H7 (cell line): Measurements from ENCODE around the gene ALDH1A1. TPM values are rescaled to one million over a fixed set of nuclear protein-coding genes. Genes with fewer than 3 reads are reported as not detected.

Source experiments
- DNase-seq: peaks from one replicate; pipeline ENCODE4 v3.0.0; 2012
- H3K27me3 ChIP-seq: 2 replicates; pipeline ENCODE4 v1.6.0; 2011; ENCODE audit warnings: mild to moderate bottlenecking, low read length; ENCODE audit not compliant: control insufficient read depth, insufficient read depth
- H3K36me3 ChIP-seq: replicated peaks from 2 replicates; pipeline ENCODE4 v1.5.1; 2011; ENCODE audit warnings: low read length; ENCODE audit not compliant: control insufficient read depth, insufficient read depth
- H3K4me3 ChIP-seq: 2 replicates; pipeline ENCODE4 v1.5.1; 2011; ENCODE audit warnings: low read depth, mild to moderate bottlenecking, control low read depth, low read length, moderate library complexity; ENCODE audit not compliant: insufficient read depth
- total RNA-seq: library from RNA; depleted of rRNA; stranded (reverse); fragments of >200 nt; shearing (Covaris generic); gene quantifications from 2 replicates; pipeline ENCODE4 v1.2.3, GENCODE V29; 2014

ALDH1A1 gene
- total RNA-seq, 1 experiment from 2014 or later = 1.6 TPM

DNA sequence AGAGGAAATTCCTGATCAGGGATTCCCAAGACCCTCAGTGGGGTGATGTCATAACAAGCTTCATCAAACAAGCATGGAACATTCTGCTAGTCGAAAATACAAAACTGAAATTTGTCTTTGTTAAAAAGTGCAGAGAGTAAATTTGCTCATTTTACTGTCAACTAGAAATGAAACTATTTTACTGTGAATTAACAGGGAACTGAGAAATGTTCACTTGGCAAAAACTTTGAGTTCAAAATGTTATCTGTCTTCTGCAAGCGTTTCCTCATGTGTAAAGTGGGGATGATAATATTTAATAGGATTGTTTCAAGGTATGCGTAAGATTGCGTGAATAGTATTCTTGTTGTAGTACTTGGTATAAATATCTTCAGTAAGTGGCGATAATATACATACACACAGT, 45.4 kb downstream of the ALDH1A1 start:
- Histone ChIP-seq H3K4me3 (no peak overlapping the region), H3K36me3 (no peaks in the 10 kb centered on the region), H3K27me3 (no peaks in the 10 kb centered on the region)
- DNase-seq = no peak

DNA sequence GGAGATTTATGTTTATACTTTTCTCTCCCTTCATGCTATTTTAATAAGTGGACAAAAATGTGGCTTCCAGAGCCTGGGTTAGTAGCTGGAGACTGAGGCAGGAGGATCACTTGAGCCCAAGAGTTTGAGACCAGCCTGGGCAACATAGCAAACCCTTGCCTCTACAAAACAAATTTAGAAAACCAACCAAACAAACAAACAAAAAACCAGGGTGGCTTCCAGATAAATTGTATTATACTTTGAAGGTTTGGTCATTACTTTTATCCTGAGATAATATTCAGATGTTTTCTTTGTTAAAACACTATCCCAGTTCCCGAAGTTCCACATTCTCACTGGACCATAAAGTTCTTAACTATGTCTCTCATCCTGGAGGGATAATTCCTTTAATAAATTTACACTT, 46.0 kb downstream of the ALDH1A1 start:
- Histone ChIP-seq H3K36me3 (no peaks in the 10 kb centered on the region), H3K27me3 (no peaks in the 10 kb centered on the region), H3K4me3 (no peak overlapping the region)
- no peak for DNase-seq

GRCh38 chr9:72905514-72906480, 47.1 kb downstream of the ALDH1A1 start:
- Histone ChIP-seq H3K27me3 (no peaks in the 10 kb centered on the region), H3K36me3 (no peaks in the 10 kb centered on the region)
- DNase-seq = no peak

DNA sequence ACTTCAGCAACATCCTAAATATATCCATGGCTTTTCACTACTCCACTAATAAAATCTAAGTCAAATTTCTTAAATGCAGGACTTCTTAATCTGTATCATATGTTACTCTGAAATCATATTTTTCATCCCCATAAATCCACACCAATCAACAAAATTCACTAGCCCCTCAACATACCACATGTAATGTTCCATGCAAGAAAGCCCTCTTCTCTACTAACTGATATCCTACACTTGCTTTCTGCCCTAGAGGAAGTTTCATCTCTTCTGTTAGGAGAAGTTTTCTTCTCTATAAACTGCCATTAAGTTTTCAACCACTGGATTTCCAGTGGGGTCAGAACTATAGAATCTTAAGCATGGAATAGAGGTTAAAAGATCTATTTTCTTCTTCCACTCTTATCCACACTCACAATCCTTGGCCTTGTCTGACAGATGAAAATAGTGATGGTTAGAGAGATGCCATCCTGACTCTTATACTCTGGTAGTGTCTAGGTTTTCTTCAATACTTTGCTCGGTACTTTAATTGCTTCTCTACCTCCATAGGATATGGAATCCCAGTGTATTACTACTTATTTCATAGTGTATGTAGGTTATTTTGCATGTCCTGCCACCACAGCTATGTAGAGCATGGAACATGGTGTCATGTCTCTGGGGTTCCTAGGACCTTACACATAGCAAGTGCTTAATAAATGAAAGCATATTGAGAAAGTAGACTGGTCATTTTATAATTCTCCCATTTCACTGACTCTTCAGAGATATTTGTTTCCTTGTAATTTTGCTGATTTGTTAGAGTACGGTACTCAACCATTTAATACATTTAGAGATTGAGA, 48.4 kb downstream of the ALDH1A1 start:
- no peaks in the 10 kb centered on the region for H3K27me3 ChIP-seq

More at GRCh38 chr9:72905514-72906480, 47.1 kb downstream of the ALDH1A1 start:
- no peak overlapping the region for H3K4me3 ChIP-seq

GRCh38 chr9:72903103-72903502, 49.8 kb downstream of the ALDH1A1 start:
- no peak overlapping the region for H3K4me3 ChIP-seq
- no peak for DNase-seq
- H3K36me3 ChIP-seq = no peaks in the 10 kb centered on the region
- no peaks in the 10 kb centered on the region for H3K27me3 ChIP-seq

More for the DNA sequence above, 48.4 kb downstream of the ALDH1A1 start:
- no peak overlapping the region for H3K4me3 ChIP-seq
- no peak for DNase-seq
- H3K36me3 ChIP-seq = no peaks in the 10 kb centered on the region

GRCh38 chr9:72902268-72902667, 50.6 kb downstream of the ALDH1A1 start:
- H3K36me3 ChIP-seq = no peaks in the 10 kb centered on the region
- no peaks in the 10 kb centered on the region for H3K27me3 ChIP-seq
- no peak overlapping the region for H3K4me3 ChIP-seq
- DNase-seq = no peak

GRCh38 chr9:72899734-72900477, 52.9 kb downstream of the ALDH1A1 start:
- H3K36me3 ChIP-seq = no peaks in the 10 kb centered on the region
- no peak for DNase-seq
- no peaks in the 10 kb centered on the region for H3K27me3 ChIP-seq
- H3K4me3 ChIP-seq = no peak overlapping the region

GRCh38 chr9:72898784-72899733, 53.8 kb downstream of the ALDH1A1 start:
- no peak for DNase-seq
- no peaks in the 10 kb centered on the region for H3K36me3 ChIP-seq
- H3K4me3 ChIP-seq = no peak overlapping the region
- H3K27me3 ChIP-seq = no peaks in the 10 kb centered on the region

GRCh38 chr9:72898360-72898759, 54.5 kb downstream of the ALDH1A1 start:
- Histone ChIP-seq H3K27me3 (no peaks in the 10 kb centered on the region), H3K4me3 (no peak overlapping the region), H3K36me3 (no peaks in the 10 kb centered on the region)
- DNase-seq = no peak

- H3K27me3 ChIP-seq = no peaks in the 10 kb centered on the region
- H3K36me3 ChIP-seq = no peaks in the 10 kb centered on the region
- no peak overlapping the region for H3K4me3 ChIP-seq
- DNase-seq = no peak
Observed at GRCh38 chr9:72897069-72897649, 55.7 kb downstream of the ALDH1A1 start.

DNA sequence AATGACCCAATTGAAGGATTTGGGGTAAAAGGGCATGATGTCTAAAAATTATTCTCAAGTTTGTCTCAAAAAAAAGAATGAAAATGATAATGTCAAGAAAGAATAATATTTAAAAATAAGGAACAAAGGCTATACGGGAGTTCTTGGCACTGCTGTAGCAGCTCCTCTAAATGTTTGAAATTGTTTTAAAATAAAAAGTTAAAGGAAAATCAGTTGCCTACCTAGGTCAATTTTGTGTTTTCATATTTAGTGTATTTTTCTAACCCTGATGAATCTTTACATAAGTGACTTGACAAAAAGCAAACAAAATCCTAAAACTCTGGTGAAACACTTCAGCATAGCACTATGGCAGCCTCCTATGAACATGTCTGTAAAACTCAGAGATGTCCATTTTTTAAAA, 56.4 kb downstream of the ALDH1A1 start:
- H3K4me3 ChIP-seq = no peak overlapping the region
- DNase-seq = no peak
- no peaks in the 10 kb centered on the region for H3K36me3 ChIP-seq
- no peaks in the 10 kb centered on the region for H3K27me3 ChIP-seq

DNA sequence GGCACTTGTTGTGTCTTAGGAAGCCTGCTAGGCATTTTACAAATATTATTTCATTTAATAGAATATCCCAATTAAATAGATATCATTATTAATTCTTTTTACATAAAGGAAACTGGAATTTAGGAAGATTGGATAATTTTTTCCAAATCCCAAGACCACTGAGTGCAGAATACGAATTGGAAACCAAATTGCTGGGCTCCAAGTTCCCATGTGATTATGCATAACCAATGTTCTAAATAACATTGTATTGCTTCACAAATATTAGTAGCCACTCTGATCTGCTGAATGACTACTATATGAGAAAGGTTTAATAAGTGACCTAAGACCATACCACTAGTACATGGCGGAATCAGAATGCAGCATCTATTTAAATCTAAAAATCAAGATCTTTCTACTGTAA, 57.7 kb downstream of the ALDH1A1 start:
- no peak overlapping the region for H3K4me3 ChIP-seq
- DNase-seq = no peak
- no peaks in the 10 kb centered on the region for H3K27me3 ChIP-seq
- H3K36me3 ChIP-seq = no peaks in the 10 kb centered on the region

- no peak for DNase-seq
- H3K27me3 ChIP-seq = no peaks in the 10 kb centered on the region
- no peak overlapping the region for H3K4me3 ChIP-seq
- H3K36me3 ChIP-seq = no peaks in the 10 kb centered on the region
Observed at GRCh38 chr9:72894342-72894741, 58.5 kb downstream of the ALDH1A1 start.
